ENCODE results near the gene EHD4.

DNA sequence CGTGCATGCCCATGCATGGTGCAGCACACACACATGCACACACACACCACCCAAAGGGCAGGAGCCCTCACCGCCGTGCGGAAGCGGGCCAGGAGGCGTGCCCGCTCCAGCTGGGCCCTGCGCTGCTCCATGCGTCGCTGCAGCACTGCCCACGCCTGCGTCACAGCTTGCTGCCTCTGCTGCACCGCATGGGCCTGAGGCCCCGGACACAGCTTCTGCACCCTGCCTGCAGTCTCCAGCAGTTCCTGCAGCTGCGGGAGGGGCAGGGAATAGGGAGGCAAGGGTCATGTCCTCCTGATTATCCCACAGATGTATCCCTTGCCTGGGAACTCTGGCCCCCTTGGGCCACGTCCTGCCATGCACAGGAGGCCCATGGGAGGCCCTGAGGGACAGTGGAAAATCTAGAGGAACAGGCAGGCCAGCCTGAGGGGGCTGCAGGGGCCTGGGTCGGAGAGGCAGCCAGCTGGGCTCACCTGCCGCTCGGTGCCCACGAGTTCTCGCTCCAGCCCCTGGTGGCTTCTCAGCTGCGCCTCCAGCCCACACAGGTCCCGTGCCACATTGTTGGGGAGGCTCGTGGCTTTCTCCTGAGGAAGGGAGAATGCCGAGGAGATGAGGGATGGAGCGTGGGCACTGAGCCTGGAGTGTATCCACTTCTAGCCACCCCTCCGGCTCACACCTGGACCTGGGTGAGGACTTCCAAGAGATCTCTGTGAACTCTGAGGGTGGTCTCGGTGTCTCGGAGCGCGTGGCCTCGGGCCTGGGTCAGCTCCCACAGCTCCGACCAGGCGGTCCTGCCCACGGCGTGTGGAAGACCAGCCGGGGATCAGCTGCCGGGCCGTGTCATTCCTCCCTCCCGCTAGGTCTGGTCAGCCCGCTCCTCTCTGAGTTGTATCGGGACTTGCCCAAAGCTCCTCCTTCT lies 102.3 kb downstream of the EHD4 start:
- TF ChIP-seq YY1 (IDR thresholded peaks at IDR 0.05; ENCODE audit: insufficient read depth, insufficient read length) = no peak
- no peak for TF ChIP-seq ZNF274 (IDR thresholded peaks at IDR 0.05; ENCODE audit: low read depth, low read length)
- no peak for TF ChIP-seq SUZ12 (IDR thresholded peaks at IDR 0.05; ENCODE audit: extremely low read depth, insufficient read depth, insufficient read length)
